ENCODE data around the gene MGAT4C. TPM values are rescaled to one million over a fixed set of nuclear protein-coding genes. Genes with fewer than 3 reads are reported as not detected.

The MGAT4C gene
- total RNA-seq, 4 donors from 2014 or later, result 0.16 TPM; not detected in 3

DNA sequence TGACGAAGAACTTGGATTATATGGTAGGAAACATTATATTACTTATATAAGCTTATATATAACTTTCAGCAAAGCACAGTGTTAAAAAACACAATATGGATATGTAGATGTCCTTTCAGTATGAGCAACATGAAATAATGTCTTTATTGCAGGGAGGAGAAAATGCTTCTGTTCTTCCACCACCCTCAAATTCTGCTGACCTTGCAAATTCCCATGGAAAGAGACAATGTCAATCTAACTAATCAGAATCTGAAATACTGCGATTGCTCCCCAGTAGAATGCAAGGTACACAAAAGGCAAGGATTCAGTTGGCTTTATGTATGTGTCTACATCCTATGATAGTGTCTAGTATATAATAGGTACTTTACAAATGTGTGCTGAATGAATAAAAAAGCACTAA is 26.4 kb downstream of the MGAT4C start:
- TF ChIP-seq CTCF (IDR thresholded peaks at IDR 0.05; ENCODE audit: low read depth), result no peak

DNA sequence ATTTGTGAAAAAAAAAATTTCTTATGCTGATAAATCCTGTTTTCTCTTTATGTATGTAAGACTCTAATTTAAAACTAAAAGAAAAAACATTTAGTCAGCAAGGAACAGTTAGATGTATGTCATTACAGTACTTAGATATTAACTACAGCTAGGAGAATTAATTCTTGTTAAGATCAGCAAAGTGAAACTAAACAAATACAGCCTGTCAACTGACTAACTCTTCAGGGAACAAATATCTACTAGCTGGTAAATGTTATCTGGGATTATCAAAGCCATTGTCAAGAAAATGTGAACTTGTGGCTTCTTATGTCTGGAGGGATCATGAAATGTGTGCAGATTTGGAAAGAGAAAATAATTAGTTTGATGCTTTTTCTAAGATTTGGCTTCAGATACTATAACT is 27.5 kb downstream of the MGAT4C start:
- no peak for TF ChIP-seq CTCF (IDR thresholded peaks at IDR 0.05; ENCODE audit: low read depth)

GRCh38 chr12:86226481-86226880 is 29.7 kb downstream of the MGAT4C start:
- TF ChIP-seq CTCF (IDR thresholded peaks at IDR 0.05; ENCODE audit: low read depth), result no peak

DNA sequence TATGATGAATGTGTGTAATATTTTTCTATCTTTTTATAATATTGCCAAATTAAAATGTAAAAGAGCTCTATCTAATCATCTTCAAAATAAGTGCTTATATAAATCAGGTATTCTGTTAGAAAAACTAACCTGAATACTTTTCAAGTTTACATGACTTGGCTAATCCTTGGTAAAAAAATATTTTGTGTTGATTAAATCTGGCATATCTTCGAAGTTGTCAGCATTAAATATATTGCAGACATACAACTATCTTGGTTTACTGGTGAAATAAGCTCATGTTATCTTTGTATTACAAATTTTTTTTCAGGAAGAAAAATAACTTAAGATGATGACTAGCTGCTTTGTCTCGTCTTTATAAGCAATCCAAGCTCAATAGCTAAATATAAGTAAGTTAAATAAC is 39.6 kb downstream of the MGAT4C start:
- TF ChIP-seq CTCF (IDR thresholded peaks at IDR 0.05; ENCODE audit: low read depth), result no peak

- no peak for TF ChIP-seq CTCF (IDR thresholded peaks at IDR 0.05; ENCODE audit: low read depth)
These were observed 43.2 kb downstream of the MGAT4C start for GRCh38 chr12:86213012-86213411.

- no peak for TF ChIP-seq CTCF (IDR thresholded peaks at IDR 0.05; ENCODE audit: low read depth)
These were observed 57.3 kb downstream of the MGAT4C start for GRCh38 chr12:86198696-86199444.

GRCh38 chr12:86196465-86196864 is 59.7 kb downstream of the MGAT4C start:
- TF ChIP-seq CTCF (IDR thresholded peaks at IDR 0.05; ENCODE audit: low read depth), result no peak
